ENCODE results near the gene KANSL1.

GRCh38 chr17:46127524-46127923, 65.7 kb downstream of the KANSL1 start:
- TF ChIP-seq CTCF (conservative IDR thresholded peaks at IDR 0.05 in 1 of 2, IDR thresholded peaks at IDR 0.05 in 1 of 2; ENCODE audit: low read depth in 1 of 2, low read length in 2 of 2) (no peak), EZH2 (IDR thresholded peaks at IDR 0.05; ENCODE audit: low read length, missing control alignments) (no peak)

Measured in fibroblast of lung (primary cell).